PFSK-1 (cell line): Measurements from ENCODE around the gene OR2D3.

Experiments used
- FOXP2 ChIP-seq: optimal IDR thresholded peaks from 2 replicates; pipeline ENCODE3; 2011; ENCODE audit warnings: borderline replicate concordance, control low read depth, inconsistent platforms; ENCODE audit not compliant: insufficient read depth; ENCODE audit errors: extremely low read length, extremely low read depth
- POLR2AphosphoS5 ChIP-seq: IDR thresholded peaks from 2 replicates; pipeline ENCODE4 v1.6.1; 2012; ENCODE audit warnings: low read depth, mild to moderate bottlenecking, control low read depth, low read length, moderate library complexity
- REST ChIP-seq, 2 experiments: IDR thresholded peaks; 2 replicates each; pipeline versions ENCODE4 v1.6.1 to v1.8.0; 2011 to 2012; ENCODE audit warnings: low read depth in 2 of 2, low read length in 2 of 2, control low read depth in 1 of 2, inconsistent platforms in 1 of 2, mild to moderate bottlenecking in 1 of 2, moderate library complexity in 1 of 2; ENCODE audit not compliant: insufficient read depth in 1 of 2
- SIN3A ChIP-seq: IDR thresholded peaks from 2 replicates; pipeline ENCODE4 v1.6.1; 2012; ENCODE audit warnings: mild to moderate bottlenecking, low read length, moderate library complexity, borderline replicate concordance; ENCODE audit not compliant: insufficient read depth
- TAF1 ChIP-seq: IDR thresholded peaks from 2 replicates; pipeline ENCODE4 v1.6.1; 2012; ENCODE audit warnings: low read length, control low read depth, borderline replicate concordance; ENCODE audit not compliant: insufficient read depth

OR2D3 gene

GRCh38 chr11:6919698-6920097 is 1.1 kb upstream of the OR2D3 start:
- no peak for TF ChIP-seq FOXP2
- no peak for TF ChIP-seq TAF1
- no peak for TF ChIP-seq REST (IDR thresholded peaks at IDR 0.05; ENCODE audit: insufficient read depth in 1 of 2, low read depth in 2 of 2, low read length in 2 of 2)
- TF ChIP-seq SIN3A, result no peak
- no peak for TF ChIP-seq POLR2AphosphoS5

GRCh38 chr11:6925007-6925577 is 4.3 kb downstream of the OR2D3 start:
- TF ChIP-seq REST (IDR thresholded peaks at IDR 0.05; ENCODE audit: insufficient read depth in 1 of 2, low read depth in 2 of 2, low read length in 2 of 2) (no peak), TAF1 (no peak), SIN3A (no peak), FOXP2 (no peak), POLR2AphosphoS5 (no peak)

GRCh38 chr11:6925636-6926207 is 4.9 kb downstream of the OR2D3 start:
- TF ChIP-seq FOXP2 (no peak), POLR2AphosphoS5 (no peak), SIN3A (no peak), TAF1 (no peak), REST (IDR thresholded peaks at IDR 0.05; ENCODE audit: insufficient read depth in 1 of 2, low read depth in 2 of 2, low read length in 2 of 2) (no peak)

GRCh38 chr11:6926208-6927029 is 5.6 kb downstream of the OR2D3 start, which contains the start of gene ZNF215:
TSS of gene ZNF215 (plus strand) at chr11:6926426. CDS start at chr11:6932273, 5,847 bp downstream.
- TF ChIP-seq REST (IDR thresholded peaks at IDR 0.05; ENCODE audit: insufficient read depth in 1 of 2, low read depth in 2 of 2, low read length in 2 of 2) (no peak), SIN3A (no peak), TAF1 (no peak; the same call in 1 of the 2 replicates), POLR2AphosphoS5 (no peak; the same call in 1 of the 2 replicates)
